ENCODE data around the gene NTMT2. TPM values are rescaled to one million over a fixed set of nuclear protein-coding genes. Genes with fewer than 3 reads are reported as not detected.
A peak's percentile ranks its signal among the peaks of the same experiment; 100 is the strongest.

NTMT2 gene
- polyA plus RNA-seq, 1 donor from 2014 or later, result 0.27 TPM

DNA sequence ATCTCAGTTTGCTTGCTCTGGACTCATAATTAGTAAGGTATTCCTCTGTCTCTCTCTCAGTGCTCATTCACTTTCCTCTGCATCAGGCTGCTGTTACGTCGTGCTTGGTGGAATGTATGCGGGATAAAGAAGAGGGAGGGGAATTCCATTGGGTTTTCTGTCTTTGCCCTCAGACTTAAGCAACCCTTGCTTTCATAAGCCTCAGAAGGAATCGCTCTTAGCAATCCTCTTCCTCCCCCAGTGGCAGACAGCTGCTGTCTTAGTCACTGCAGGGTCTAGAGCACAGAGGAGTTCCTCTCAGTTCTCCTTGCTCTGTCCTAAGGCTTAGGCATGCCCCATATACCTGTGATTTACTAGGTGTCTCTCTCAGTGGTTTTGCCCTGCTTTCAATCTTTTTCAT lies 19.1 kb upstream of the NTMT2 start:
- Histone ChIP-seq H3K9ac (ENCODE audit: low read length) (no peak overlapping the region), H2AFZ (ENCODE audit: low read depth, low read length) (no peak overlapping the region), H3K27ac (ENCODE audit: low read length) (no peak overlapping the region), H4K20me1 (ENCODE audit: insufficient read depth) (no peaks in the 10 kb centered on the region), H3K36me3 (ENCODE audit: insufficient read depth, low read length) (no peaks in the 10 kb centered on the region), H3F3A (ENCODE audit: insufficient read depth, low read length, poor library complexity, severe bottlenecking) (no peaks in the 10 kb centered on the region), H3K27me3 (ENCODE audit: insufficient read depth, low read depth, low read length) (no peaks in the 10 kb centered on the region), H3K9me2 (ENCODE audit: insufficient read depth, low read length) (no peaks in the 10 kb centered on the region), H3K4me3 (ENCODE audit: low read length) (no peak overlapping the region), H3K79me2 (replicated peaks; ENCODE audit: insufficient read depth, low read length) (no peaks in the 10 kb centered on the region), H3K9me3 (ENCODE audit: low read length) (no peaks in the 10 kb centered on the region), H3K4me2 (ENCODE audit: low read length) (no peak overlapping the region)
- TF ChIP-seq RAD21 (conservative IDR thresholded peaks at IDR 0.05) (no peak), MXI1 (conservative IDR thresholded peaks at IDR 0.05; ENCODE audit: poor library complexity, severe bottlenecking) (no peak), EP300 (conservative IDR thresholded peaks at IDR 0.05; ENCODE audit: poor library complexity, severe bottlenecking) (no peak), SMC3 (conservative IDR thresholded peaks at IDR 0.05; ENCODE audit: poor library complexity) (no peak)
- TF ChIP-seq, protein P1, sequence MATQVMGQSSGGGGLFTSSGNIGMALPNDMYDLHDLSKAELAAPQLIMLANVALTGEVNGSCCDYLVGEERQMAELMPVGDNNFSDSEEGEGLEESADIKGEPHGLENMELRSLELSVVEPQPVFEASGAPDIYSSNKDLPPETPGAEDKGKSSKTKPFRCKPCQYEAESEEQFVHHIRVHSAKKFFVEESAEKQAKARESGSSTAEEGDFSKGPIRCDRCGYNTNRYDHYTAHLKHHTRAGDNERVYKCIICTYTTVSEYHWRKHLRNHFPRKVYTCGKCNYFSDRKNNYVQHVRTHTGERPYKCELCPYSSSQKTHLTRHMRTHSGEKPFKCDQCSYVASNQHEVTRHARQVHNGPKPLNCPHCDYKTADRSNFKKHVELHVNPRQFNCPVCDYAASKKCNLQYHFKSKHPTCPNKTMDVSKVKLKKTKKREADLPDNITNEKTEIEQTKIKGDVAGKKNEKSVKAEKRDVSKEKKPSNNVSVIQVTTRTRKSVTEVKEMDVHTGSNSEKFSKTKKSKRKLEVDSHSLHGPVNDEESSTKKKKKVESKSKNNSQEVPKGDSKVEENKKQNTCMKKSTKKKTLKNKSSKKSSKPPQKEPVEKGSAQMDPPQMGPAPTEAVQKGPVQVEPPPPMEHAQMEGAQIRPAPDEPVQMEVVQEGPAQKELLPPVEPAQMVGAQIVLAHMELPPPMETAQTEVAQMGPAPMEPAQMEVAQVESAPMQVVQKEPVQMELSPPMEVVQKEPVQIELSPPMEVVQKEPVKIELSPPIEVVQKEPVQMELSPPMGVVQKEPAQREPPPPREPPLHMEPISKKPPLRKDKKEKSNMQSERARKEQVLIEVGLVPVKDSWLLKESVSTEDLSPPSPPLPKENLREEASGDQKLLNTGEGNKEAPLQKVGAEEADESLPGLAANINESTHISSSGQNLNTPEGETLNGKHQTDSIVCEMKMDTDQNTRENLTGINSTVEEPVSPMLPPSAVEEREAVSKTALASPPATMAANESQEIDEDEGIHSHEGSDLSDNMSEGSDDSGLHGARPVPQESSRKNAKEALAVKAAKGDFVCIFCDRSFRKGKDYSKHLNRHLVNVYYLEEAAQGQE (IDR thresholded peaks at IDR 0.05; ENCODE audit: borderline replicate concordance), result no peak
- TF ChIP-seq, protein P2, sequence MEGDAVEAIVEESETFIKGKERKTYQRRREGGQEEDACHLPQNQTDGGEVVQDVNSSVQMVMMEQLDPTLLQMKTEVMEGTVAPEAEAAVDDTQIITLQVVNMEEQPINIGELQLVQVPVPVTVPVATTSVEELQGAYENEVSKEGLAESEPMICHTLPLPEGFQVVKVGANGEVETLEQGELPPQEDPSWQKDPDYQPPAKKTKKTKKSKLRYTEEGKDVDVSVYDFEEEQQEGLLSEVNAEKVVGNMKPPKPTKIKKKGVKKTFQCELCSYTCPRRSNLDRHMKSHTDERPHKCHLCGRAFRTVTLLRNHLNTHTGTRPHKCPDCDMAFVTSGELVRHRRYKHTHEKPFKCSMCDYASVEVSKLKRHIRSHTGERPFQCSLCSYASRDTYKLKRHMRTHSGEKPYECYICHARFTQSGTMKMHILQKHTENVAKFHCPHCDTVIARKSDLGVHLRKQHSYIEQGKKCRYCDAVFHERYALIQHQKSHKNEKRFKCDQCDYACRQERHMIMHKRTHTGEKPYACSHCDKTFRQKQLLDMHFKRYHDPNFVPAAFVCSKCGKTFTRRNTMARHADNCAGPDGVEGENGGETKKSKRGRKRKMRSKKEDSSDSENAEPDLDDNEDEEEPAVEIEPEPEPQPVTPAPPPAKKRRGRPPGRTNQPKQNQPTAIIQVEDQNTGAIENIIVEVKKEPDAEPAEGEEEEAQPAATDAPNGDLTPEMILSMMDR (IDR thresholded peaks at IDR 0.05; ENCODE audit: poor library complexity, severe bottlenecking), result no peak

DNA sequence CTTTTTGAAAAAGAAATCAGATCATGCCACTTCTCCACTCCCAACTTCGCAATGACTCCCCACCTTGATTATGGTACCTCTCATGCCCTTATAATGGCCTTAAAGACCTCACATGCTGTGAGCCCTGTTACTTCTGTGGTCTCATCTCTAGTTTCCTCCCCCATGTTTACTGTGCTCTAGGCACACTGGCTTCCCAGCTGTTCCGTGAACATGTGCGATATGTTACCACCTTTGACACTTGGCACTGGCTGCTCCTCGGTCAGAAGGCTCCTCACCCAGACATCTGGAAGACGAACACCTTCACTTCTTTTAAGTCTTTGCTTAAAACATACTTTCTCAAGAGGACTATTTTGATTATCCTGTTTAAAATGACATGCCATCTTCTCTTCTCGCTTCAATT lies 14.3 kb upstream of the NTMT2 start:
- no peak overlapping the region for H2AFZ ChIP-seq (ENCODE audit: low read depth, low read length)
- H3K9me2 ChIP-seq (ENCODE audit: insufficient read depth, low read length), result no peaks in the 10 kb centered on the region
- H3K36me3 ChIP-seq (ENCODE audit: insufficient read depth, low read length), result no peaks in the 10 kb centered on the region
- peak overlapping the region; percentile 17 for H3K27ac ChIP-seq (ENCODE audit: low read length)
- H3K79me2 ChIP-seq (replicated peaks; ENCODE audit: insufficient read depth, low read length), result no peaks in the 10 kb centered on the region
- H3K27me3 ChIP-seq (ENCODE audit: insufficient read depth, low read depth, low read length), result no peaks in the 10 kb centered on the region
- no peak overlapping the region for H3K9ac ChIP-seq (ENCODE audit: low read length)
- H3F3A ChIP-seq (ENCODE audit: insufficient read depth, low read length, poor library complexity, severe bottlenecking), result no peaks in the 10 kb centered on the region
- no peak overlapping the region for H3K4me3 ChIP-seq (ENCODE audit: low read length)
- H3K9me3 ChIP-seq (ENCODE audit: low read length), result no peaks in the 10 kb centered on the region
- H3K4me2 ChIP-seq (ENCODE audit: low read length), result no peak overlapping the region
- no peaks in the 10 kb centered on the region for H4K20me1 ChIP-seq (ENCODE audit: insufficient read depth)
- TF ChIP-seq POLR2AphosphoS5 (IDR thresholded peaks at IDR 0.05) (no peak), EP300 (conservative IDR thresholded peaks at IDR 0.05; ENCODE audit: poor library complexity, severe bottlenecking) (no peak), RAD21 (conservative IDR thresholded peaks at IDR 0.05) (no peak), MXI1 (conservative IDR thresholded peaks at IDR 0.05; ENCODE audit: poor library complexity, severe bottlenecking) (no peak), SMC3 (conservative IDR thresholded peaks at IDR 0.05; ENCODE audit: poor library complexity) (no peak), TAF1 (IDR thresholded peaks at IDR 0.05; ENCODE audit: low read depth) (no peak)
- TF ChIP-seq, protein P2 (IDR thresholded peaks at IDR 0.05; ENCODE audit: poor library complexity, severe bottlenecking), result no peak
